Adipocyte (in vitro differentiated cells): ENCODE data around the gene GLI1.
"Not testable (repeated sequence)": the region's sequence is repeated elsewhere in the genome, so short reads cannot be mapped to it uniquely, and the experiment has no call there.

ENCODE experiments used
- DNase-seq: peaks from one replicate; pipeline ENCODE4 v3.0.0-alpha.2; 2015; ENCODE audit warnings: low read depth
- H3K27me3 ChIP-seq: replicated peaks from 2 replicates; pipeline ENCODE4 v1.7.0; 2013; ENCODE audit warnings: mild to moderate bottlenecking, low read length, moderate library complexity; ENCODE audit not compliant: control insufficient read depth, insufficient read depth
- H3K36me3 ChIP-seq: 2 replicates; pipeline ENCODE4 v1.7.0; 2013; ENCODE audit warnings: low read length, mild to moderate bottlenecking, moderate library complexity; ENCODE audit not compliant: control insufficient read depth, insufficient read depth, severe bottlenecking
- H3K4me1 ChIP-seq: 2 replicates; pipeline ENCODE4 v1.7.0; 2013; ENCODE audit warnings: mild to moderate bottlenecking, low read length, moderate library complexity; ENCODE audit not compliant: control insufficient read depth, insufficient read depth
- H3K4me3 ChIP-seq: 2 replicates; pipeline ENCODE4 v1.7.0; 2013; ENCODE audit warnings: mild to moderate bottlenecking, low read length, moderate library complexity
- H3K9ac ChIP-seq: 2 replicates; pipeline ENCODE4 v1.7.0; 2013; ENCODE audit warnings: mild to moderate bottlenecking, low read length, moderate library complexity
- H3K9me3 ChIP-seq: 2 replicates; pipeline ENCODE4 v1.7.0; 2013; ENCODE audit warnings: mild to moderate bottlenecking, low read length, moderate library complexity; ENCODE audit not compliant: control insufficient read depth

The GLI1 gene

DNA sequence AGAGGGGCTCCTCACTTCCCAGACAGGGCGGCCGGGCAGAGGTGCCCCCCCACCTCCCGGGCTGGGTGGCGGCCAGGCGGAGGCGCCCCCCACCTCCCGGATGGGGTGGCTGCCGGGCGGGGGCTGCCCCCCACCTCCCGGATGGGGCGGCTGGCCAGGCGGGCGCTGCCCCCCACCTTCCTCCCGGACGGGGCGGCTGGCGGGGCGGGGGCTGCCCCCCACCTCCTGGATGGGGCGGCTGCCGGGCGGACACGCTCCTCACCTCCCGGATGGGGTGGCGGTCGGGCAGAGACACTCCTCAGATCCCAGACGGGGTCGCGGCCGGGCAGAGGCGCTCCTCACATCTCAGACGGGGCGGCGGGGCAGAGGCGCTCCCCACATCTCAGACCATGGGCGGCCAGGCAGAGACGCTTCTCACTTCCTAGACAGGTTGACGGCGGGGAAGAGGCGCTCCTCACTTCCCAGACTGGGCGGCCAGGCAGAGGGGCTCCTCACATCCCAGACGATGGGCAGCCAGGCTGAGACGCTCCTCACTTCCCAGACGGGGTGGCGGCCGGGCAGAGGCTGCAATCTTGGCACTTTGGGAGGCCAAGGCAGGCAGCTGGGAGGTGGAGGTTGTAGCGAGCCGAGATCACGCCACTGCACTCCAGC, 35.6 kb downstream of the GLI1 start:
- H3K4me1 ChIP-seq, H3K27me3 ChIP-seq, H3K9ac ChIP-seq, DNase-seq, H3K9me3 ChIP-seq, H3K4me3 ChIP-seq: not testable (repeated sequence)
- H3K36me3 ChIP-seq: peaks cover 63% of the 10 kb centered on the region

DNA sequence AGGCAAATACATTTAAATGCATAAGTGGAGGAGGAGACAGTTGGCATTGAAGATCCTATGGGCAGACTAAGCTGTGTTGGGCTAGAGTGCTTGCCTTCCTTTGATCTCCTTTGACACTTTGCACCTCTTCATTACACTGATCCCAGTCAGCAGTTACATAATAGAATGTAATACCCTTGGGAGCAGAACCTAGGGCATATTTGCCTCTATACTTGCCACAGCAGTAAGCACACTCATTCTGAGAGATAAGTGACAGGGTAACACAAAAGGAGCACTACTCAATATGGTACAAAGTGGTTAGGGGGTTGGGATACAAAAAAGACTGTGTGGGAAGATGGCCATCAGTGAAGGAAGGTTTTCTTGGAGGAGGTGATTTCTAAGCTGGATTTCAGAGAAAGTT, 37.2 kb downstream of the GLI1 start:
- H3K27me3 ChIP-seq: no peaks in the 10 kb centered on the region
- no peak overlapping the region for H3K4me3 ChIP-seq
- H3K36me3 ChIP-seq: peaks cover 63% of the 10 kb centered on the region
- DNase-seq: no peak
- no peaks in the 10 kb centered on the region for H3K4me1 ChIP-seq
- H3K9me3 ChIP-seq: no peaks in the 10 kb centered on the region
- no peak overlapping the region for H3K9ac ChIP-seq

DNA sequence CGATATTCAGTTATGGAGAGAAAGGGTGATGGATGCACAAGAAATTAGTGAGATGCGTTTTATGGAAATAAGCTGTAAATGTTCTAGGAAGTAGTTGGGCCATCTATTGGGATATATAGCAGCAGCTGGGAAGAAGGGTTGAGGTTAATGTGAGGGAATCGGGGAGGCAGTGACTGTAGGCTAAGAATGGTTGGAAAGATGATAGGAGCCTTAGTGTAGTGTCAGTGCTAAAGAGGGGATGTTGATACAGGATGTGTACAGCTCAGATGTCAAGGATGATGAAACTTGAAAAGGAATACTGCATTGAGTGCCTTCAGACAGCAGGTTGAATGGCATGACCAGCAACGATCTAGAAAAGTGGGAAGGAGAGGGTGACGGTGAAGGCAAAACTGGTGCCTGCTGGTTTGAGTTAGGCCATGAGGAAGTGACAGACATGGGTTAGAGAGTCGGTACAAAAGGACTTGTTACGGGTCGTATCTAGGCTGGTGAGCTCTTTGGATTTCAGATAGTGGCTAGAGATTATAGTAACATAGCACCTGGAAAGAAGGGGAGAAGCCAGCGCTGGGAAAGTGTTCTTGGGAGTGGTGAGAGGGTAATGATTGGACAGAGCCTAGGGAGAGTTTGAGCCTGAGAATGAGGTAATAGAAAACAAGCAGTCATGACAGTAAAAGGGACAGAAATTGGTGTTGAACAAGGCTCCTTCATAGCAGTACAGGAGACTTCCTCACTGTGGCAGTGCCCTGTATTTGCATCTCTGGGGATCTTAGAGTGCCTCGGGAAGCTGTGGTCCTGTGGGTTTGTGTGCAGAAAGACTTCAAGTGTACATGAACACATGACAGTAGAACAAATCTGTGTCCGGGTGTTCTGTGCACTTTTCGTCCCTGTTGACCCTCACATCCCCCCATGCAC, 37.9 kb downstream of the GLI1 start:
- Histone ChIP-seq H3K36me3 (peaks cover 64% of the 10 kb centered on the region), H3K9ac (no peak overlapping the region), H3K4me3 (no peak overlapping the region), H3K27me3 (no peaks in the 10 kb centered on the region), H3K9me3 (no peaks in the 10 kb centered on the region), H3K4me1 (no peaks in the 10 kb centered on the region)
- DNase-seq: no peak

DNA sequence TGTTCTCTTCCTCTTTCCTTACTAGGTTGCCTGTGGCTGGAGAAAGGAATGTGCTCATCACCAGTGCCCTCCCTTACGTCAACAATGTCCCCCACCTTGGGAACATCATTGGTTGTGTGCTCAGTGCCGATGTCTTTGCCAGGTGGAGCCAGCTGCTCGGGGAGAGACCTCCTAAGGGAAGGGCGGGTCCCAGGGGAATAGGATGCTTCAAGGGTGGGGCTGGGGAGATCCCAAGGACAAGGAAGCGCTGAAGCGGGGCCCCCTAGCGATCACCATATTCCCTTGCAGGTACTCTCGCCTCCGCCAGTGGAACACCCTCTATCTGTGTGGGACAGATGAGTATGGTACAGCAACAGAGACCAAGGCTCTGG, 38.5 kb downstream of the GLI1 start:
- Histone ChIP-seq H3K9ac (no peak overlapping the region), H3K9me3 (no peaks in the 10 kb centered on the region), H3K4me3 (no peak overlapping the region), H3K4me1 (no peaks in the 10 kb centered on the region), H3K36me3 (peaks cover 65% of the 10 kb centered on the region), H3K27me3 (no peaks in the 10 kb centered on the region)
- DNase-seq: no peak

DNA sequence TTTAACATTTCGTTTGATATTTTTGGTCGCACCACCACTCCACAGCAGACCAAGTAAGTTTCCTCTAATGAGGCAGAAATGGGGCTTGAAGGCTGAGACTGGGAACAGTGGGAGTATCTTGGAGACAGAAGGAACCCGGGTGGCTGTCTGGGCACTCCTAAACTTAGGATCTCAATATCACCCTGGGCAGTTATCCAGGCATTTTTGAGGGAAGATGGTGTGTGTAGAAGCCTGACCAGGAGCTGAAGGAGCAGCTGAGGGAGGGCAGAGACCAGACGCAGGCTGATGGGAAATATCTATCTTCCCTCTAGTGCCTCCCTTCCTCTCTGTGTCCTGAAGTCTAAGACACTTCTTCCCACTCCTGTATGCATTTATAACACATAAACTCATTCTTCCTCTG, 39.0 kb downstream of the GLI1 start:
- Histone ChIP-seq H3K4me3 (no peak overlapping the region), H3K36me3 (peaks cover 69% of the 10 kb centered on the region), H3K4me1 (no peaks in the 10 kb centered on the region), H3K9me3 (no peaks in the 10 kb centered on the region), H3K27me3 (no peaks in the 10 kb centered on the region), H3K9ac (no peak overlapping the region)
- DNase-seq: no peak

DNA sequence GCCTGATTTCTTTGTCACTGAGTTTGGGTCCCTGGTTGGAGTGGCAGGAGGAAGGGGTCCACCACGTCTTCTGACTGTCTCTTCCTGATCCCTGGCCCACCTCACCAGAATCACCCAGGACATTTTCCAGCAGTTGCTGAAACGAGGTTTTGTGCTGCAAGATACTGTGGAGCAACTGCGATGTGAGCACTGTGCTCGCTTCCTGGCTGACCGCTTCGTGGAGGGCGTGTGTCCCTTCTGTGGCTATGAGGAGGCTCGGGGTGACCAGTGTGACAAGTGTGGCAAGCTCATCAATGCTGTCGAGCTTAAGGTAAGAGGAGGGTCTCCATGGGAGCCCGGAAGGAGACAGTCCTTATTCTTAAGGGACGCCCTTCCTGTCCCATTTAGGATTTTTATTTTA, 40.6 kb downstream of the GLI1 start:
- no peak for DNase-seq
- Histone ChIP-seq H3K36me3 (peaks cover 82% of the 10 kb centered on the region), H3K4me3 (no peak overlapping the region), H3K9ac (no peak overlapping the region), H3K9me3 (no peaks in the 10 kb centered on the region), H3K4me1 (no peaks in the 10 kb centered on the region), H3K27me3 (no peaks in the 10 kb centered on the region)

DNA sequence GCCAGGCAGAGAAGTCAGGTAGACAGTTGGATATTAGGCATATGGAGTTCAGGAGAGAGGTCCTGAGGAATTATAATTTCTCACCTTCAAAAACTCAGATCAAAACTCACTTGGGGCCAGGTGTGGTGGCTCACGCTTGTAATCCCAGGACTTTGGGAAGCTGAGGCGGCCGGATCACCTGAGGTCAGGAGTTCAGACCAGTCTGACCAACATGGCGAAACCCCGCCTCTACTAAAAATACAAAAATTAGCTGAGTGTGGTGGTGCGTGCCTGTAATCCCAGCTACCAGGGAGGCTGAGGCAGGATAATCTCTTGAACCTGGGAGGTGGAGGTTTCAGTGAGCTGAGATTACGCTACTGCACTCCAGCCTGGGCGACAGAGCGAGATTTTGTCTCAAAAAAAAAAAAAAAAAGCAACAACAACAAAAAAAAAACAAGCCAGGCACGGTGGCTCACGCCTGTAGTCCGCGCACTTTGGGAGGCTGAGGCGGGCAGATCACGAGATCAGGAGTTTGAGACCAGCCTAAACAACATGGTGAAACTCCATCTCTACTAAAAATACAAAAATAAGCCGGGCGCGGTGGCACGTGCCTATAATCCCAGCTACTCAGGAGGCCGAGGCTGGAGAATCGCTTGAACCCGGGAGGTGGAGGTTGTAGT, 42.9 kb downstream of the GLI1 start:
- not testable (repeated sequence) for H3K9ac ChIP-seq, H3K4me3 ChIP-seq, H3K4me1 ChIP-seq, H3K9me3 ChIP-seq, DNase-seq, H3K27me3 ChIP-seq
- H3K36me3 ChIP-seq: peaks cover 86% of the 10 kb centered on the region

DNA sequence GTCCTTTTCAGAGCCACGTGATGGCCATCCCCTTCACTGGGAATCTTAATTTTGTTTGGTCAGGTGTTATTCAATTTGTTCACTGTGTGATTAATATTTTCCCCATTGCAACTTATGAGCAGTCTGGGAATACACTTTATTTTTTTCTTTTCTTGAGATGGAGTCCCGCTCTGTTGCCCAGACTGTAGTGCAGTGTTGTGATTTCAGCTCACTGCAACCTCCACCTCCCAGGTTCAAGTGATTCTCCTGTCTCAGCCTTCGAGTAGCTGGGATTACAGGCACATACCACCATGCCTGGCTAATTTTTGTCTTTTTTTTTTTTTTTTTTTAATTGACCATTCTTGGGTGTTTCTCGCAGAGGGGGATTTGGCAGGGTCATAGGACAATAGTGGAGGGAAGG, 47.0 kb downstream of the GLI1 start:
- H3K27me3 ChIP-seq, H3K9me3 ChIP-seq, H3K4me3 ChIP-seq, H3K9ac ChIP-seq, DNase-seq, H3K4me1 ChIP-seq: not testable (repeated sequence)
- H3K36me3 ChIP-seq: peaks cover 78% of the 10 kb centered on the region

DNA sequence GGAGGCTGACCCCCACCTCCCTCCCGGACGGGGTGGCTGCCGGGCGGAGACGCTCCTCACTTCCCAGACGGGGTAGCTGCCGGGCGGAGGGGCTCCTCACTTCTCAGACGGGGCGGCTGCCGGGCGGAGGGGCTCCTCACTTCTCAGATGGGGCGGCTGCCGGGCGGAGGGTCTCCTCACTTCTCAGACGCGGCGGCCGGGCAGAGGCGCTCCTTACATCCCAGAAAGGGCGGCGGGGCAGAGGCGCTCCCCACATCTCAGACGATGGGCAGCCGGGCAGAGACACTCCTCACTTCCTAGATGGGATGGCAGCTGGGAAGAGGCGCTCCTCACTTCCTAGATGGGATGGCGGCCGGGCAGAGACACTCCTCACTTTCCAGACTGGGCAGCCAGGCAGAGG, 48.2 kb downstream of the GLI1 start:
- H3K4me1 ChIP-seq, H3K9me3 ChIP-seq, H3K9ac ChIP-seq, H3K27me3 ChIP-seq, DNase-seq, H3K4me3 ChIP-seq: not testable (repeated sequence)
- H3K36me3 ChIP-seq: peaks cover 78% of the 10 kb centered on the region

DNA sequence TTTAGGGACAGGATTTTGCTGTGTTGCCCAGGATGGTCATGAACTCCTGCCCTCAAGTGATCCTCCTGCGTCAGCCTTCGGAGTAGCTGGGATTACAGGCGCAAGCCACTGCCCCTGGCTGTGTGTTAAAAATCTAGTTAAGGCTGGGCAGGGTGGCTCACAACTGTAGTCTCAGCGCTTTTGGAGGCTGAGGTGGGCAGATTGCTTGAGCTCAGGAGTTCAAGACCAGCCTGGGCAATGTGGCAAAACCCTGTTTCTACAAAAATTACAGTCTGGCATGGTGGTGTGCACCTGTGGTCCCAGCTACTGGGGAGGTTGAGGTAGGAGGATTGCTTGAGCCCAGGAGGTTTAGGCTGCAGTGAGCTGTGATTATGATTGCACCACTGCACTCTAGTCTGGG, 51.6 kb downstream of the GLI1 start:
- DNase-seq: no peak
- no peaks in the 10 kb centered on the region for H3K27me3 ChIP-seq
- H3K4me1 ChIP-seq: no peaks in the 10 kb centered on the region
- H3K4me3 ChIP-seq: no peak overlapping the region
- peaks cover 75% of the 10 kb centered on the region for H3K36me3 ChIP-seq
- H3K9me3 ChIP-seq: no peaks in the 10 kb centered on the region
- H3K9ac ChIP-seq: no peak overlapping the region

DNA sequence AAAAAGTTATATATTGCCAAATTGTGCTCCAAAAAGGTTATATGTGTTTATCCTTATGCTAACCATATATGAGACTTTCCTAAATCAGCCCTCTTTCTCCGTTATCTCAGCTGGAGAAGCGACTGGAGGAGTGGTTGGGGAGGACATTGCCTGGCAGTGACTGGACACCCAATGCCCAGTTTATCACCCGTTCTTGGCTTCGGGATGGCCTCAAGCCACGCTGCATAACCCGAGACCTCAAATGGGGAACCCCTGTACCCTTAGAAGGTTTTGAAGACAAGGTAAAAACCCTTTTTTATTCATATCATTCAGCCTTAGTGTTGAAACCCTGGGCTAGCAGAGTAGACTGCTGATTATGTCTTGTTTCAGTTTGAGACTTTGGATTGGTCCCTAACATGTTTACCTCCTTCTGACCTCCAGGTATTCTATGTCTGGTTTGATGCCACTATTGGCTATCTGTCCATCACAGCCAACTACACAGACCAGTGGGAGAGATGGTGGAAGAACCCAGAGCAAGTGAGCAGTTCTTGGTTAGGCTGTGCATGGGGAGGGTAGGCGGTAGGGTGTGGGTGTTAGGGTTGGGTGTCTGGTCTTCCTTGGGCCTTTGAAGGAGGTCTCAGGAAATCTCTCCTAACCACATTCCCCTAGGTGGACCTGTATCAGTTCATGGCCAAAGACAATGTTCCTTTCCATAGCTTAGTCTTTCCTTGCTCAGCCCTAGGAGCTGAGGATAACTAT, 52.2 kb downstream of the GLI1 start:
- no peak for DNase-seq
- no peaks in the 10 kb centered on the region for H3K27me3 ChIP-seq
- no peaks in the 10 kb centered on the region for H3K9me3 ChIP-seq
- no peak overlapping the region for H3K9ac ChIP-seq
- no peak overlapping the region for H3K4me3 ChIP-seq
- peaks cover 76% of the 10 kb centered on the region for H3K36me3 ChIP-seq
- H3K4me1 ChIP-seq: no peaks in the 10 kb centered on the region
